Measurements from ENCODE around the gene LACC1. TPM values are rescaled to one million over a fixed set of nuclear protein-coding genes. Genes with fewer than 3 reads are reported as not detected.

Gene LACC1
- total and polyA plus RNA-seq, 2 donors (not counting 1 experiment from before 2014, with no cell fraction given) = 1.4 to 5.3 TPM

- no peaks in the 10 kb centered on the region for H3K27me3 ChIP-seq (replicated peaks in 1 of 4; ENCODE audit: control extremely low read depth in 1 of 4, control insufficient read depth in 3 of 4, insufficient read depth in 4 of 4, low read length in 3 of 4)
- no peaks in the 10 kb centered on the region for H3K4me1 ChIP-seq (ENCODE audit: control insufficient read depth in 2 of 2, insufficient read depth in 2 of 2, low read length in 2 of 2)
- H3K36me3 ChIP-seq (replicated peaks in 1 of 2; ENCODE audit: control extremely low read depth in 1 of 2, control insufficient read depth in 1 of 2, extremely low read depth in 1 of 2, insufficient read depth in 2 of 2, low read length in 1 of 2) = no peaks in the 10 kb centered on the region
- DNase-seq (no peak), ATAC-seq (ENCODE audit: low read depth) (no peak)
- no peaks in the 10 kb centered on the region for H3K4me1 Mint-ChIP-seq
- intact Hi-C loops (cut with micrococcal nuclease) = no loop called here
- H3K79me2 ChIP-seq (ENCODE audit: control insufficient read depth, insufficient read depth, low read length) = no peaks in the 10 kb centered on the region
- ChIA-PET CTCF (no interaction called here), POLR2A (no interaction called here)
- H3K4me3 Mint-ChIP-seq = no peak overlapping the region
- no peak overlapping the region for H3K4me3 ChIP-seq (ENCODE audit: control extremely low read depth in 1 of 5, extremely low read depth in 1 of 5, insufficient read depth in 1 of 5, low read depth in 2 of 5, low read length in 4 of 5)
- H3K9me3 Mint-ChIP-seq (ENCODE audit: insufficient read depth) = no peaks in the 10 kb centered on the region
- no peaks in the 10 kb centered on the region for H4K20me1 ChIP-seq (ENCODE audit: control insufficient read depth, insufficient read depth, low read length, poor library complexity, severe bottlenecking)
- H3K27ac ChIP-seq (ENCODE audit: low read length in 2 of 2) = no peak overlapping the region
- WGBS (ENCODE audit: insufficient coverage) = 100% methylated on average over 1 of the region's 2 CpGs
- no peak overlapping the region for H3K4me2 ChIP-seq (replicated peaks; ENCODE audit: low read depth, low read length, poor library complexity, severe bottlenecking)
- H3K27me3 Mint-ChIP-seq = no peaks in the 10 kb centered on the region
- no peak overlapping the region for H3K27ac Mint-ChIP-seq
- TF ChIP-seq EZH2 (IDR thresholded peaks at IDR 0.05; ENCODE audit: borderline replicate concordance, insufficient read depth, low read depth, low read length, poor library complexity, severe bottlenecking) = no peak
- TF ChIP-seq CTCF (IDR thresholded peaks at IDR 0.05) = no peak
- no peaks in the 10 kb centered on the region for H3K9me3 ChIP-seq (ENCODE audit: control extremely low read depth in 1 of 3, control insufficient read depth in 2 of 3, insufficient read depth in 1 of 3, low read length in 2 of 3)
- no peak overlapping the region for H3K9ac ChIP-seq (ENCODE audit: low read length)
- H2AFZ ChIP-seq (ENCODE audit: insufficient read depth, low read depth, low read length, poor library complexity, severe bottlenecking) = no peak overlapping the region
Observed at GRCh38 chr13:43831088-43831487, 48.6 kb upstream of the LACC1 start.

GRCh38 chr13:43835701-43836100 lies 44.0 kb upstream of the LACC1 start:
- H3K27ac Mint-ChIP-seq = no peak overlapping the region
- H3K4me3 ChIP-seq (ENCODE audit: control extremely low read depth in 1 of 5, extremely low read depth in 1 of 5, insufficient read depth in 1 of 5, low read depth in 2 of 5, low read length in 4 of 5) = no peak overlapping the region

More at GRCh38 chr13:43835701-43836100, 44.0 kb upstream of the LACC1 start:
- no peaks in the 10 kb centered on the region for H3K79me2 ChIP-seq (ENCODE audit: control insufficient read depth, insufficient read depth, low read length)
- H3K4me1 ChIP-seq (ENCODE audit: control insufficient read depth in 2 of 2, insufficient read depth in 2 of 2, low read length in 2 of 2) = no peaks in the 10 kb centered on the region
- H3K9me3 ChIP-seq (ENCODE audit: control extremely low read depth in 1 of 3, control insufficient read depth in 2 of 3, insufficient read depth in 1 of 3, low read length in 2 of 3) = no peaks in the 10 kb centered on the region
- H3K27ac ChIP-seq (ENCODE audit: low read length in 2 of 2) = no peak overlapping the region
- H3K4me3 Mint-ChIP-seq = no peak overlapping the region
- H3K36me3 ChIP-seq (replicated peaks in 1 of 2; ENCODE audit: control extremely low read depth in 1 of 2, control insufficient read depth in 1 of 2, extremely low read depth in 1 of 2, insufficient read depth in 2 of 2, low read length in 1 of 2) = no peaks in the 10 kb centered on the region
- POLR2A ChIA-PET = no interaction called here
- ATAC-seq (ENCODE audit: low read depth) (no peak), DNase-seq (no peak)
- no peak overlapping the region for H3K4me2 ChIP-seq (replicated peaks; ENCODE audit: low read depth, low read length, poor library complexity, severe bottlenecking)
- intact Hi-C loops (cut with micrococcal nuclease) = no loop called here
- CTCF ChIA-PET = no interaction called here
- no peak overlapping the region for H3K9ac ChIP-seq (ENCODE audit: low read length)
- peaks cover 1% of the 10 kb centered on the region for H3K9me3 Mint-ChIP-seq (ENCODE audit: insufficient read depth)
- no CpG with 5 or more reads among the region's 2 CpGs for WGBS (ENCODE audit: insufficient coverage)
- no peaks in the 10 kb centered on the region for H3K4me1 Mint-ChIP-seq
- H3K27me3 Mint-ChIP-seq = no peaks in the 10 kb centered on the region
- H2AFZ ChIP-seq (ENCODE audit: insufficient read depth, low read depth, low read length, poor library complexity, severe bottlenecking) = no peak overlapping the region
- TF ChIP-seq EZH2 (IDR thresholded peaks at IDR 0.05; ENCODE audit: borderline replicate concordance, insufficient read depth, low read depth, low read length, poor library complexity, severe bottlenecking) (no peak), CTCF (IDR thresholded peaks at IDR 0.05) (no peak)
- H4K20me1 ChIP-seq (ENCODE audit: control insufficient read depth, insufficient read depth, low read length, poor library complexity, severe bottlenecking) = no peaks in the 10 kb centered on the region
- no peaks in the 10 kb centered on the region for H3K27me3 ChIP-seq (replicated peaks in 1 of 4; ENCODE audit: control extremely low read depth in 1 of 4, control insufficient read depth in 3 of 4, insufficient read depth in 4 of 4, low read length in 3 of 4)

Data from B cell (primary cell).